ENCODE data around the gene B9D2. TPM values are rescaled to one million over a fixed set of nuclear protein-coding genes. Genes with fewer than 3 reads are reported as not detected.

The B9D2 gene
- total RNA-seq, 2 experiments from 2014 or later = 11.6 to 11.7 TPM

DNA sequence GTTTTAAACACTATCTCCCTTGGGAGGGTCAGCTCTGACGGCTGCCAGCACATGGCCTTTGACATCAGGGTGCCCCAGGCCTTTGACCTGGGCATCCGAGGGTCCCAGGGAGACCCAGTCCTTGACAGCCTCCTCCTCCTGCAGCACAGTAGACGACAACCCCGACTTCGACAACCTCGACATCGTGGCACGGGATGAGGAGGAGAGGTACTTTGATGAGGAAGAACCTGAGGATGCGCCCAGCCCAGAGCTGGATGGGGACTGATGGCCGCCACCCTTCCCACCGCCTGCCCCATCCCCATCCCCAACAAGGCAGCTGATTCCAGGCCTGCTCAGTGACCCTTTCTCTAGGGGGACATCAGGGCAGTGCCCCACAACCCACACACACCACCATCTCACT lies 41.5 kb downstream of the B9D2 start:
- H3K27me3 Mint-ChIP-seq = no peaks in the 10 kb centered on the region
- H3K36me3 Mint-ChIP-seq (ENCODE audit: low read depth) = peaks cover 52% of the 10 kb centered on the region
- peaks cover 46% of the 10 kb centered on the region for H3K4me1 Mint-ChIP-seq
- CTCF ChIA-PET = interaction anchor here (0.7 to 1.2 kb wide), 5 partner anchors 10 to 20 kb away, joined by 3 to 5 read pairs (median 3); no protein-coding TSS in a partner anchor
- DNase-seq = no peak
- H3K9me3 Mint-ChIP-seq = no peaks in the 10 kb centered on the region
- H3K4me3 Mint-ChIP-seq = no peak overlapping the region
- H3K27ac Mint-ChIP-seq = peak overlapping the region; percentile 37
- POLR2A ChIA-PET = interaction anchor here (0.9 kb wide), 1 partner anchor 29 kb away, joined by 3 read pairs; no protein-coding TSS in a partner anchor

DNA sequence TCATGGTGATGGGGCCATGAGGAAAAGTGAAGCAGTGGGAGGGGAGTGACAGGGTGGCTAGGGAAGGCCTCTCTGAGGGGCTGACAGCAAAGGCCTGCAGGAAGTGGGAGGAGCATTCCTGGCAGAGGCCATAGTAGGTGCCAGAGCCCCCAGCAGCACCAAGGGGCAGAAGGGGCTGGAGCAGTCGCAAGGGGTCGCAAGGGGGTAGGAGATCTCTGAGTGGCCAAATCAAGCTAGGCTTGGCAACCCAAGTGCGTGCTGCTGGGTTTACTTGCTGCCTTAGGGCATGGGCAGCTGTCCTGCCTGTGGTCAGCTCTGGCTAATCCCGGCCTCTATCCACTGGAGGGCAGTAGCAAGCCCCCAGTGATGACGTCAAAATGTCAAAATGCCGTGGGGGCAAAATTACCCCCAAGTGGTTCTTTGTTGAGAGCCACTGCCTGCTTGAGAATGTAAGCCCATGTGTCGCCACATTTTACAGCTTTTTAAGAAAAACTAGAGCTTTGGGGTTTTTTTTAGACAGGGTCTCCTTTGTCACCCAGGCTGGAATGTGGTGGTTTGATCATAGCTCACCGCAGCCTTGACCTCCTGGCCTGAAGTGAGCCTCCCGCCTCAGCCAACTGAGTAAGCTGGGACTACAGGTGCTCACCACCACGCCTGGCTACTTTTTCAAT lies 42.2 kb downstream of the B9D2 start:
- no peak overlapping the region for H3K4me3 Mint-ChIP-seq
- peak overlapping the region; percentile 72 for H3K27ac Mint-ChIP-seq
- CTCF ChIA-PET = interaction anchor here (0.7 to 1.2 kb wide), 4 partner anchors 11 to 19 kb away, joined by 3 to 5 read pairs (median 3); no protein-coding TSS in a partner anchor
- no peaks in the 10 kb centered on the region for H3K27me3 Mint-ChIP-seq
- H3K36me3 Mint-ChIP-seq (ENCODE audit: low read depth) = peaks cover 54% of the 10 kb centered on the region
- no peak for DNase-seq
- H3K4me1 Mint-ChIP-seq = peaks cover 46% of the 10 kb centered on the region
- no peaks in the 10 kb centered on the region for H3K9me3 Mint-ChIP-seq
- POLR2A ChIA-PET = no interaction called here

DNA sequence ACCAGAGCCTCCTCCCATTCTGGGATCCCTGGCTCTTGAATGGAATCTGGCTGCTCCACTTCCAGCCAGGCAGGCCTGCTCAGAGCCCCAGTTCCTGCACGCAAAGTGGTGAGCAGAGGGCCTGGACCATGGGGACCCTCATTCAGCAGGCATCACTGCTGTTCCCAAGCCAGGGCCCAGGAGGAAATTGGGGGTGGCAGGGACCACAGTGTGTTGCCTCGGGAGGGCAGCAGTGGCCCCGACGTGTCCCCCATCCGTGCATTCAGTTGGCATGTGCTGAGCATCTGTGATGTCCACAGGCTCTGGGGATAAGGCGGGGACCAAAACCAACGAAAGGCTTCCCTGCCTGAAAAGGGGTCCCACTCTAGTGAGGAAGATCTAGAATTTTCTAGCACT lies 42.7 kb downstream of the B9D2 start:
- Mint-ChIP-seq H3K4me3 (no peak overlapping the region), H3K9me3 (no peaks in the 10 kb centered on the region), H3K4me1 (peaks cover 42% of the 10 kb centered on the region), H3K27me3 (no peaks in the 10 kb centered on the region), H3K27ac (peak overlapping the region; percentile 72), H3K36me3 (ENCODE audit: low read depth) (peaks cover 56% of the 10 kb centered on the region)
- POLR2A ChIA-PET = no interaction called here
- no peak for DNase-seq
- CTCF ChIA-PET = no interaction called here

DNA sequence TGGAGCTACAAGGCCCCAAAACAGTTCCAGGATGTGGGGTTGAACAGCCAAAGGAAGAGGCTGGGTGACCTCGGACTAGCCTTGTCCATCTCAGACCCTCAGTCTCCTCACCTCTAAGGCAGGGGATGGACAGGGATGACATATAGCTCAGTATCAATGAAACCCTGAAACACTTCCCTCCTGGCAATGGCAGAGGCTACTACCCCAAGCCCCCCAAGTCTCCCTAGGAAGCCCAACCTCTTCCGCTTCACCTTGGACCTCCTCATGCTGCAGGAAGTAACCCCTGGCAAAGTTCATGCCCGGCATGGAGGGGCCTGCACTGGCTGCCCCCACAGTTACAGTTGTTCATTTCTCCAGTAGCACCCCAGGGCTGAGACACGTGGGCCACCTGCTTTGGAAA lies 43.4 kb downstream of the B9D2 start:
- CTCF ChIA-PET = interaction anchor here (0.7 kb wide), 1 partner anchor 26 kb away, joined by 3 read pairs; no protein-coding TSS in a partner anchor
- peaks cover 57% of the 10 kb centered on the region for H3K36me3 Mint-ChIP-seq (ENCODE audit: low read depth)

DNA sequence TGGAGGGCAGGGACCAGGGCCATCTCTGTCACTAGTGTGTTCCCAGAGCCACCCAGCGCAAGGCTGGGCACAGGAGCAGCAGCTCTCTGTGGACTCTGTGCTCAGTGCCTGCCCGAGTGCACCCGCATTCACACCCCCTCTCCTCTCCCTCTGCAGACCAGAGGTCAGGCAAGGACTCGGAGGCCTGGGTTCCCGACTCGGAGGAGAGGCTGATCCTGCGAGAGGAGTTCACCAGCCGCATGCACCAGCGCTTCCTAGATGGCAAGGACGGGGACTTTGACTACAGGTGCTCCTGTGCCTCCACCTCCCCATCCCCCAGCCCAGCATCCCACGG lies 43.8 kb downstream of the B9D2 start:
- H3K36me3 Mint-ChIP-seq (ENCODE audit: low read depth) = peaks cover 57% of the 10 kb centered on the region
- CTCF ChIA-PET = interaction anchor here (0.7 kb wide), 1 partner anchor 25 kb away, joined by 3 read pairs; no protein-coding TSS in a partner anchor
- H3K9me3 Mint-ChIP-seq = no peaks in the 10 kb centered on the region
- H3K4me1 Mint-ChIP-seq = peaks cover 39% of the 10 kb centered on the region
- H3K4me3 Mint-ChIP-seq = no peak overlapping the region
- no peak for DNase-seq
- H3K27ac Mint-ChIP-seq = no peak overlapping the region
- POLR2A ChIA-PET = no interaction called here
- no peaks in the 10 kb centered on the region for H3K27me3 Mint-ChIP-seq

More for the DNA sequence above, 43.4 kb downstream of the B9D2 start:
- DNase-seq = no peak
- POLR2A ChIA-PET = no interaction called here
- Mint-ChIP-seq H3K4me1 (peaks cover 43% of the 10 kb centered on the region), H3K9me3 (no peaks in the 10 kb centered on the region), H3K27ac (peak overlapping the region; percentile 9), H3K4me3 (no peak overlapping the region), H3K27me3 (no peaks in the 10 kb centered on the region)

DNA sequence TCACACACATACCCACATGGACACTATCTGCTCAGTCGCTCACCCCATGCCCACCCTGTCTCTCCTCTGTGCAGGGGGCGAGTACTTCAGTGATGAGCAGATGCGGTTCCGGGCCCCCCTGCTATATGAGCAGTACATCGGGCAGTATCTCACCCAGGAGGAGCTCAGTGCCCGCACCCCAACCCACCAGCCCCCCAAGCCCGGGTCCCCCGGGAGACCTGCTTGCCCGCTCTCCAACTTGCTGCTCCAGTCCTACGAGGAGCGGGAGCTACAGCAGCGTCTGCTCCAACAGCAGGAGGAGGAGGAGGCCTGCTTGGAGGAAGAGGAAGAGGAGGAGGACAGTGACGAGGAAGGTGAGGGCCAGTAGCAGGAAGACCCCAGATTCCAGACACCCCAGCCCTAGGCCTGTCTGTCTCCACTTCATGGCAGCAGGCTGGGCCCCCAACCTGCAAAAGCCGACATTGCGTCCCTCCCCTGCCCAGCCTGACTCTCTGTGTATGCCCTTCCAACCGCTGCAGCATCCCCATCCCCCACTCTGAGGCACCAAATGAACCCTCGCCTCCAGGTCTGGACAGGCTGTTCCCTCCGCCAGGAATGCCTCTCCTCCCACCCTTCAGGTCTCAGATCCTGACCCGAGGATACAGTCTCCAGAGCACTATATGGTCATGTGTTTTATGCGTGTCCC lies 44.3 kb downstream of the B9D2 start:
- Mint-ChIP-seq H3K36me3 (ENCODE audit: low read depth) (peaks cover 56% of the 10 kb centered on the region), H3K4me3 (no peak overlapping the region), H3K27ac (no peak overlapping the region), H3K4me1 (peaks cover 36% of the 10 kb centered on the region), H3K27me3 (no peaks in the 10 kb centered on the region), H3K9me3 (no peaks in the 10 kb centered on the region)
- POLR2A ChIA-PET = no interaction called here
- DNase-seq = no peak
- CTCF ChIA-PET = interaction anchor here (0.7 kb wide), 1 partner anchor 25 kb away, joined by 3 read pairs; no protein-coding TSS in a partner anchor

DNA sequence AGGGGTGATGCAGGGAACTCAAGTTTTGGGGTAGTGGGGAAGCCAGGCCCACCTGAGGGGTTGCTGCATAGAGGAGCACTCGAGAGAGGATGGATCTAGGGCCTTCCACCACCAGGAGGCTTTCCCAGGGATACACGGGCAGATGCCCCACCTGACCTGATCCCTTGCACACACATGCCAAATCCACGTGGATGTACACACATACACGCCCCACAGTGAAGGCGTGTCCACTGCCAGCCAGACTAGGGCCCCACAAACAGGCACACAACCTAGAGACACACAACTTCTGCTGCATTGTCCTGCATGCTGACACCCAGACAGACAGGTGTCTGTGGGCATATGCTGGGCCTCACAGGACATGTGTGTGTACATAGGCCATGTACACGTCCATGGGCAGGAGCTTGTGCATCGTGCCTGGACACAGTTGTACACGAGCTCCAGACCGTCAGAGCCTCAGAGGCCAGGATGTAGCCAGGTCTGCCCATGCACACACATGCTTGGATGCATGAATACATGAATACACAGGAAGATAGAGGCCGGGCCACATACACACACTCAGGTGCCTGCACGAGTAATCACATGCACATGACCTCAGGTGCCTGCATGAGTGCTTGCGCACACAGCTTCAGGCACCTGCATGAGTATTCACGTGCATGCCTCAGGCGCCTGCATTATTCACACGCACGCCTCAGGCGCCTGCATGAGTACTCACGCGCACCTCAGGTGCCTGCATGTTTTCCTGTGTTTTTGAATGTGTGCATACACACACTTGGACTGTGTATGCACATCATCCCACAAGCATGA lies 45.1 kb downstream of the B9D2 start:
- Mint-ChIP-seq H3K36me3 (ENCODE audit: low read depth) (peaks cover 59% of the 10 kb centered on the region), H3K27ac (no peak overlapping the region), H3K4me1 (peaks cover 30% of the 10 kb centered on the region), H3K4me3 (no peak overlapping the region), H3K9me3 (no peaks in the 10 kb centered on the region), H3K27me3 (no peaks in the 10 kb centered on the region)
- ChIA-PET CTCF (interaction anchor here (1.5 kb wide), 1 partner anchor 10 kb away, joined by 3 read pairs; no protein-coding TSS in a partner anchor), POLR2A (no interaction called here)
- DNase-seq = no peak

DNA sequence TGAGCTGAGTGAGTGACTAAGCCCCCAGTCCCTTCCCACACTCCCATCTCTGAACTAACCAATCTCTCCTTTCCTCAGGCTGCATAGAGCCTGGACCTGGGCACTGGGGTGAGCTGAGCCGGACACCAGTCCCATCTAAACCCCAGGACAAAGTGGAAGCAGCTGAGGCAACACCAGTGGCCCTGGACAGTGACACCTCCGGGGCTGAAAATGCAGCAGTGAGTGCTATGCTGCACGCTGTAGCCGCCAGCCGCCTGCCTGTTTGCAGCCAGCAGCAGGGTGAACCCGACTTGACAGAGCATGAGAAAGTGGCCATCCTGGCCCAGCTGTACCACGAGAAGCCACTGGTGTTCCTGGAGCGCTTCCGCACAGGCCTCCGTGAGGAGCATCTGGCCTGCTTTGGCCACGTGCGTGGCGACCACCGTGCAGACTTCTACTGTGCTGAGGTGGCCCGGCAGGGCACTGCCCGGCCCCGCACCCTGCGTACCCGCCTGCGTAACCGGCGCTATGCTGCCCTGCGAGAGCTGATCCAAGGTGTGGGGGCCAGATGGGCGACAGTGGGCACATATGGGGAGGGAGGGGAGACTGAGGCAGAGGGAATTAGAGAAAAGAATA lies 47.5 kb downstream of the B9D2 start:
- peak overlapping the region; percentile 10 for H3K4me3 Mint-ChIP-seq
- no peak for DNase-seq
- H3K4me1 Mint-ChIP-seq = peaks cover 34% of the 10 kb centered on the region
- H3K27me3 Mint-ChIP-seq = no peaks in the 10 kb centered on the region
- H3K9me3 Mint-ChIP-seq = no peaks in the 10 kb centered on the region
- peaks cover 65% of the 10 kb centered on the region for H3K36me3 Mint-ChIP-seq (ENCODE audit: low read depth)
- no peak overlapping the region for H3K27ac Mint-ChIP-seq
- POLR2A ChIA-PET = no interaction called here
- CTCF ChIA-PET = no interaction called here

DNA sequence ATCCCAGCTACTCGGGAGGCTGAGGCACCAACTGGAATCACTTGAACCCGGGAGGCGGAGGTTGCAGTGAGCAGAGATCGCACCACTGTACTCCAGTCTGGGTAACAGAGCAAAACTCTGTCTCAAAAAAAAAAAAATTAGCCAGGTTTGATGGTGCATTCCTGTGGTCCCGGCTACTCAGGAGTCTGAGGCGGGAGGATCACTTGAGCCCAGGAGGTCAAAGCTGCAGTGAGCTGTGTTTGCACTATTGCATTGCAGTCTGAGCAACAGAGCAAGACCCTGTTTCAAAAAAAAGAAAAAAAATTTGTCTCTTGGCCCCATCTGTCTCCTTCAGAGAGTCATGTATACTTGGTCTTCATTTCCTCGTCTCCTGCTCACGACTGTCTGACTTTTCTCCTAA lies 52.3 kb downstream of the B9D2 start:
- Mint-ChIP-seq H3K36me3 (ENCODE audit: low read depth) (peaks cover 50% of the 10 kb centered on the region), H3K27me3 (no peaks in the 10 kb centered on the region), H3K27ac (peak overlapping the region; percentile 37), H3K9me3 (no peaks in the 10 kb centered on the region), H3K4me1 (peaks cover 63% of the 10 kb centered on the region), H3K4me3 (peak overlapping the region; percentile 94)
- no peak for DNase-seq
- CTCF ChIA-PET = interaction anchor here (0.6 to 1.0 kb wide), 2 partner anchors 23 to 46 kb away, joined by 3 to 4 read pairs; no protein-coding TSS in a partner anchor
- POLR2A ChIA-PET = no interaction called here

DNA sequence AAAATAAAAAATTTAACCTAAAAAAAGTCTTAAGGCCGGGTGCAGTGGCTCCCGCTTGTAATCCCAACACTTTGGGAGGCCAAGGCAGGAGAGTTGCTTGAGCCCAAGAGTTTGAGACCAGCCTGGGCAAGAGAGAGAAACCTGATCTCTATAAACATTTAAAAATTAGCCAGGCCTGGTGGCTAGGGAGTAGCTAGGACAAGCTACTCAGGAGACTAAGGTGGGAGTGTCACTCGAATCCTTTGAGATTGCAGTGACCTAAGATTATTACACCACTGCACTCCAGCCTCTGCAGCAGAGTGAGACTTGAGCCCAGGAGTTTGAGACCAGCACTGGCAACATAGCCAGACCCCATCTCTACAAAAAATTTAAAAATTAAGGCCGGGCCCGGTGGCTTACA lies 52.9 kb downstream of the B9D2 start:
- ChIA-PET POLR2A (no interaction called here), CTCF (interaction anchor here (1.0 kb wide), 1 partner anchor 22 kb away, joined by 3 read pairs; no protein-coding TSS in a partner anchor)
- H3K27ac Mint-ChIP-seq = no peak overlapping the region
- peak overlapping the region; percentile 94 for H3K4me3 Mint-ChIP-seq
- peaks cover 66% of the 10 kb centered on the region for H3K4me1 Mint-ChIP-seq
- DNase-seq = no peak
- no peaks in the 10 kb centered on the region for H3K27me3 Mint-ChIP-seq
- peaks cover 48% of the 10 kb centered on the region for H3K36me3 Mint-ChIP-seq (ENCODE audit: low read depth)
- no peaks in the 10 kb centered on the region for H3K9me3 Mint-ChIP-seq

DNA sequence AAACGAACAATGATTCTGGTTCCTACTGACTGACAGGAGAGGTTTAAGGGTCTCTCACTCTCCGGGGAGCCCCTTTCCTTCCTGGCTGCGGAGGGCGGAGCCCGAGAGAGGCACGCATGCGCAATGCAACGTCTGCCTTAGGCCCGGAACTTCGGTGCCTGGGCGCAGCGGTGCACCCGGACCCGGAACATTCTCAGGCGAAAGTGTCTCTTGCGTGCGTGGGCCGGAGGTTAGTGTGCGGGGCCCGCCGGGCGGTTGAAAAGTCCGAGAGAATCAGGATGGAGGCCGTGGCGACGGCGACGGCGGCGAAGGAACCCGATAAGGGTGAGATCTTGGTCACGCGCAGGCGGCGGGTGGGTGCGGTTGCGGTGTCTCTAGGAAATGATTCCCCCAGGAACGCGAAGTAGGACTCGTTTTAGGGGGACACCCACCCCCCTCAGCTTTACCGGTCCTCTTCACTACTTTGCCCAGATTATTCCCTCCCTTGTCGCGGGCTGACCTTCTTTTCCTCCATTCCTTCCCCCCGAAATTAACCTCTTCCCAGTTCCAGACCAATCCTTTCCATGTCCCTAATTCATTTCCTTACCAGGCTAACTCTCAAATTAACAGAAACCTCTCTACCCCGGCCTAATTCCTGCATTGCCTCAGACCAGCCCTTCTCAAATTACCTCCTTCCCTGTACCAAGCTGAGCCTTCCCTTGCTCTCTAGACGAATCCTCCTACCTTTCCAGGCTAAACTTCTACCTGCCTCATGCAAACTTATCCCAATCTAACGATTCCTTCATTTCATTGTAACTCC lies 53.7 kb downstream of the B9D2 start, which contains the start of gene CCDC97:
TSS of gene CCDC97 (plus strand) at position 140 of the 799 bp plus-strand sequence. CDS start at position 279, 139 bp downstream.
- POLR2A ChIA-PET = no interaction called here

More for the DNA sequence above, 53.7 kb downstream of the B9D2 start, which contains the start of gene CCDC97:
- no peaks in the 10 kb centered on the region for H3K27me3 Mint-ChIP-seq
- peak; percentile 90 for DNase-seq
- peak within 1 kb of the TSS; percentile 99 for H3K27ac Mint-ChIP-seq
- H3K36me3 Mint-ChIP-seq (ENCODE audit: low read depth) = peaks cover 53% of the 10 kb centered on the region
- peak within 1 kb of the TSS; percentile 94 for H3K4me3 Mint-ChIP-seq
- H3K4me1 Mint-ChIP-seq = peaks cover 71% of the 10 kb centered on the region
- CTCF ChIA-PET = interaction anchor here (1.7 kb wide), 1 partner anchor 10 kb away, joined by 4 read pairs; no protein-coding TSS in a partner anchor
- no peaks in the 10 kb centered on the region for H3K9me3 Mint-ChIP-seq
